ENCODE data around the gene SIGLECL1.

The SIGLECL1 gene

DNA sequence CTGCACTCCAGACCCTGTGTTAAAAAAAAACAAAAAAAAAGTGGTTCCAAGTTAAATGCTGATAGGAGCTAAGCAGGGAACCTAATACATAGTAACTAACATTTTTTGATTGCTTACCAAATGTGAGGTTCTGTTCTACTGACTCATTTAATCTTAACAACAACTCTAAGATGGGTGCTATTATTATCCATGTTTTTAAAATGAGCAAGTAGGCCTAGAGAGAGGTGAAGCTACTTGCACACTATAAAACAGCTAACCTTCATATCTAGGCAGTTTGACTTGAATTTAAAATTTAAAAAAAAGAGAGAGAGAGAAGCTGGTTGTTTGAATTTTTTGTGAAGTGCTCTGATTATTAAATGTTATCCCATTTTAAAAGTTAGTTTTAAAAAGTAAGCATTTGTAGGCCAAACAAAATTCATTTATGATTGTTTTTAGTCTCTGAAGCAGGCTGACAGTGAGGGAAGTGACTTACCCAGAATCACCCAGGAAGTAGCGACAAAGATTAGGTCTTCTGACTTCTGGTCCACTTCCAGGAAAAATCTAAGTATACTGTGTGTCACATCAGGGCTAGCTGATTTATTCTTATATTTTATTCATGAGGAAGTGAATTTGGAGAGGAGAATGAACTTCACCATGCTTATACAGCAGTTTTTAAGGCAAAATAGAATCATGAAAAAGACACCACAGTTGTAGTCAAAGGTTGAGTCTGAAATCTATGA is 2.4 kb downstream of the SIGLECL1 start:
- DNase-seq = no peak

DNA sequence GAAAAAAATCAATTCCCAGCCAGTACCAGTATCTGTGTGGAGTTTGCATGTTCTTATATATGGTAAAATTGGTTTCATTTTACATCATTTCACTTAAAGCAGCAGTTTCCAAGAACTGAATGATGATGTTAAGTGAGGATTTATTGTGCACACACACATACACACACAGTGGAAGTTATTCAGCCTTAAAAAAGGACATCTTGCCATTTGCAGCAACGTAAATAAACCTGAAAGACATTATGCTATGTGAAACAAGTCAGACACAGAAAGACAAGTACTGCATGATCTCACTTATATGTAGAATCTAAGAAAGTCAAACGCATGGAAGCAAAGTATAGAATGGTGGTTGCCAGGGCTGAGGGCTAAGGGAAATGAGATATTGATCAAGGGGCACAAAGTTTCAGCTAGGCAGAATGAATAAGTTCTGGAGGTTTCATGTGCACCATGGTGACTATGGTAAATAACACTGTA is 5.3 kb downstream of the SIGLECL1 start:
- no peak for DNase-seq

DNA sequence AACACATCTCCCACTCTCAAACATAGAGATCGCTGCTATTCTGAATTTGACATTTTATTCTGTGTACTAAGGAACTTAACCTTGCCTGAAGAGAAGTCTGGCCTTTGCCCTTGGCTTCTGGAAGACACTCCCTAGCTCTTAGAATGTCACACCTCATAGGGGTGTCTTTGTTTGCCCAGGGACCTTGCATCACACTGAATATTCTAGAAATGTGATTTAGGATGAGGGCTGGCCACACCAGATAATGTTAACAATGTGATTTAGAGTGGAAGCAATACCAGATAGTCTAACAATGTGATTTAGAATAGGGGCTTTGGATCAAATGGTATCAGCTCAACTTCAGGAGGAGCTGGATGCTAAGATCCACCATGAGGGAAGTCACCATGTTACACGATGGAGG is 6.6 kb downstream of the SIGLECL1 start:
- DNase-seq = no peak

DNA sequence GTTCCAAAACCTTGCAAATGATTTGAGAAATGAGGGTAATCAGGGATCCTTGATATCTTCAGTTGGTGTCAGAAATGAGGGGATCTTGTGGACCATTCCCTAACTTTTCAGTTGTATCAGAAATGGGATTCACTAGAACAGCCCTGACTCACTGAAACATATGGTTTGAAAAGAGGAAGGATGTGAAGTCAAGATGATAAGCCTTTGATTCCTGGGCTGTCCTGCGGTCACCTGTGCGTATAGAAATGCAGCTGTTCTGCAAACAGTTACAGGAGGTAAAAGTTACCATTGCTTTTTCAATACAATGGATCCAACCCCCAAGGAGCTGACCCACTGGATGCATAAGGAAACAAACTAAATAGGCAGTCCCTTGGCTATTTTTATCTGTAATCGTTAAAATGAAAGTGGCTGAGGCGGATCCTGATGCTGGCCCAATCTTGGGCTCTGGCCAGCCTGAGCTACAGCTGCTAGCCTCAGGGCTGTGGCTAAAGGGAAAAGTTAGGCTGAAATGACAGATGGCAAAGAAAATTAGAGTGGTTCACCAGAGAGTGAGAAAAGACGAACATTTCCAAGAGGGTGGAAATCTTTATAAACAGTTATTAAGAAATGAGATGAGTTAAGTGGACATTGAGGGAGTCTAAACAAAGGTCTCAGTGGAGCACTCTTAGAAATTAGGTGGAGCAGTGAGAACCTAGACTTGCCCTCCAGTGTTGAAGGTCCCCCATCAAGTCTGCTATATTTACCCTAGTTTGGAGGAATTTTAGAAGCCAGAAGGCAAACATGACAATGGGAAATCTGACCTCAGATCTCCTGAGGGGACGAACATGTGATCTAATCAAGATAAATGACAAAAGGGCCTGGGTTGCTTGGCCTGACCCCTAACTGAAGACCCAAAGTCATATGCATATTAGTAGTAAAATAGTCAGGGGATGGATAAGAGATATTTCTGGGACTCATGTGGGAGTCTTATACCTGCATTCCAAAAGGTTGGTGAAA is 7.6 kb downstream of the SIGLECL1 start:
- DNase-seq = no peak

DNA sequence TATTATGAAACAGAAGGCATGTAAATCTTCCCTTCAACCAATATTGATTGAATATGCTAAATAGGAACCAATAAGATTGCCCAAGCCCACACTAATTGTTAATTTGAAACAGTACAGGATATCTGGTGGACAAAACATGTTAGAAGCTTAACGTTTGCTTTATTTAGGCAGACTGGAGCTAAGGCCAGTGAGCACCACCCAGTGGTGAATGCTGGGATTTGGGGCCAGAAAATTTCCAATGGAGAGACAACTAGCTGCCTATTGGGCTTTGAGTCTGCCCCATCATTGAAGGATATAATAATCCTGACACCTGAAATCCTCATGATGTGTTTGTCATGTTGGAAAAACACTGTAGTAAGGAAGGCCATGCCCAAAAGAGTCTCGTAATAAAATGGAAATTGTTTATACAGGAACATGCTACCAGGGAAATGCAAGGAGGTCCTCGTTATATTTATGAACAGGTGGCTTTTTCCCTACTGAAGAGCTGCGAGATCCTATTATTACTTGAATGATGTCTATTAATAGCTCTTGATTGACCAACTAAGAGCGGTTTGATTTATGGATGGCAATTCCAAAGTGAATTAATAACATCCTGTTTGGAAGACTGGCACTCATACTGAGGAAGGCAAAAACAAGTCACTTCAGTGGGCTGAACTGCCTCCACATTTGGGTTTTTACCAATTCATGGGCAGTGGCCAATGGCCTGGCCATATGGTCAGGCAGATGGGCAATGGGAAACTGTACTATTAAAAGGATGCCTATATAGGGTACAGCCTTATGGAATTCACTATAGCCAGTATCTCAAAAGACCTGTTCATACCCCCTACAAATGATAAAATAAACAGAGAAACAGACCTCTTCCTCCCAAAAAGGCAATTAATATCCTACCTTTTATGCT is 8.7 kb downstream of the SIGLECL1 start:
- DNase-seq = no peak

DNA sequence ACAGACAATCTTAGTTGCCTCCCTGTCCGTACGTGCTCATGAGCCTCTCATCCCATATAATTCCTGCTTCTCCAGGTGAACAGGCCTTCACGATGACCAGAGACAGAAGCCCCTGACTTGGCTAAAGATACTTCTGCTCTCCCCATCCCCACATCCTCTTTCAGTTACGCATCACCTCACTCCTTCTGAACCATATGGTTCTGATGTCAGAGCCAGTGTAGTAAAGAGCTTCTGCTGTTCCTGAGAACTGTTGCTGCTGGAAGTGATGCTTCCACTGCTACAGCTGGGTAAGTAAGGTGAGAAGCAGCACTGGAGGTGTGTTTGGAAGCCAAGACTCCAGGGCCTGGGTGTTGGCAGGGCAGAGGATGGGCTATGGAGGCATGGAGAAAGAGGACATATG is 12.9 kb downstream of the SIGLECL1 start:
- no peak for DNase-seq

DNA sequence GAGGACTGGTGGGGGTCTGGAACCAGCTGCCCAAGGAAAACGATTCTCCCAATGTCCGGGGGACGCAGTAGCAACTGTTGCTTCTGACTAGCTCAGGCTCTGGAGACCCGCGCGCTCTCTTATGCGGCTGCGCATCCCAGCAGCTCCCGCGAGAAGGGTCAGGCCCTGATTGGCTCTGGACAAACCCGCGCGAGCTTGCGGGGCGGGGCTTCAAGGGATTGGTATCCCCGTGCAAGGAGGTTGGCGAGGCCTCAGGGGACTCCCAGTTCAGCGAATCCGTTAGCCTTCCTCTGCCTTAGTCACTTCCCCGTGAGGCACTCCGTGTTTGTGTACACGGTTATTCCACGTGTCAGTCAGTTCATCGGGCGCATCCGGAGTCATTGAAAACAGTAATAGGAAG is 20.2 kb downstream of the SIGLECL1 start:
- DNase-seq = no peak

DNA sequence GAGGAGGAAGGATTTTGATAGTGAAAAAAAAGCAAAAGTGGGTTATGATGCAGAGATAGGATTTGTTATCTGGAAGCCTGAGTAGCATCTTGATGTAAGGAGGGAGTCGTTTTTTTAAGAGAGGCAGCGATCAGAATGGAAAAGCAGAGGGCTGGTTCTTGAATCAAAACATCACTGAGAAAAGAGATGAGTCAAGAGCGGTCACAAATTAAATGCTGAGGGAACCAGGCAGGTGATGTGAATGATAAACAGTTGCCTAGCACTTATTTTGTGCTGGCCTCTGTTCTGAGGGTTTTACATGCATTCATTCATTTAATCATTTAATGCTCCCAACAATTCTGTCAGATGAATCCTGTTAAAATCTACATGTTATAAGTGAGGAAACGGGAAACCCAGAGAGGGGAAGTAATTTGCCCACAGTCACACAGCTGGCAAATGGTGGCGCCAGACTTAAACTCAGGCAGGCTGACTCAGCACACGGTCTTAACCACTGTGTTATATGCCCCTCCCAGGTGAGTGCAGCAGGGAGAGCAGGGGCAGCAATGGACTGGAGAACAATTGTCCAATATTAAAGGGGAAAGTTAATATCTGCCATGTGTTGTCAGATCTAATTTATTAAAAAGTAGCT is 21.4 kb downstream of the SIGLECL1 start:
- no peak for DNase-seq

DNA sequence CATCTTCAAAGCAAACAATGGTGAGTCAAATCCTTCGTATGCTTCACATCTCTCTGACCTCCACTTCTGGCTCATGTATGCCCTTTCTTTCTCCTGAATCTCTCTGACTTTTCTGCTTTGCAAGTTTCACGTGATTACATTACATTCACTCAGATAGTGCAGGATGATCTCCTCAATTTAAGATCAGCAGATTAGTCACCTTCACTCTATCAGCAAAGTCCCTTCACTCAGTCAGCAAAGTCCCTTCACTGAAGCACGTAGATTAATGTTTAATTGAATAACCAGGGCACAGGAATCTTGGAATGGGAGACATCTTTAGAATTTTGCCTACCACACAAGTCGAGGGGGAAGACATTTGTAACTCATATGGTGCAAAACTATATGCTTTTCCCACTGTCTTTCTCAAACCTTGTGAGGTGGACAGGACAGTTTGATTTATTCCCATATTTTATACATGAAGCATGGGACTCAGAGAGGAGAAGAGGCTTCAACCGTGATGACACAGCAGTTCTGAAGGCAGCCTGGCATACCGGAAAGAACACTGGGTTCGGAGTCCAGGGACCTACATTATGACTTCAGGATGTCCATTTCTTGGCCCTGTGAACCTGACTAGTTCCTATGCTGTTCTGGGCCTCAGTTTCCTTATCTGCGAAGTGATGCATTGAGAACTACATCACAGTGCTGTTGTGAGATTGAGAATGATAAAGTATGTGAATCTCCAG is 23.3 kb downstream of the SIGLECL1 start:
- DNase-seq = no peak

DNA sequence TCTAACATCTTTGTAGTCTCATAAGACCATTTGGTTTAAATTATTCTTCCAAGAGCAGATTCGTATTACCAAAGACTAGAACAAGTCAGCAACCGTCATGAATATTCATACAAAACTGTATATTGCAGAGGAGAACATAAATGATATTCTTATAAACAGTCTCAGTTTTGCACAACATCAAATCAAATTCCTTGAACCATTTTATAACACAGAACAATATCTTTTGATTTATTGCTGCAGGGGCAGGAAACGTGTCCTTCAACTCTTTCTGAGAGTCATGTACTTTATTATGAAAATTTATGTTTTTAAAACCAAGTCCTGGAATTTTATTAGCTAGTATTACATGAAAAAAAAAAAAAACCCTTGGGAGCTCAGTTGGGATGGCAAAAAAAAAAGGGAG is 26.2 kb downstream of the SIGLECL1 start:
- no peak for DNase-seq

DNA sequence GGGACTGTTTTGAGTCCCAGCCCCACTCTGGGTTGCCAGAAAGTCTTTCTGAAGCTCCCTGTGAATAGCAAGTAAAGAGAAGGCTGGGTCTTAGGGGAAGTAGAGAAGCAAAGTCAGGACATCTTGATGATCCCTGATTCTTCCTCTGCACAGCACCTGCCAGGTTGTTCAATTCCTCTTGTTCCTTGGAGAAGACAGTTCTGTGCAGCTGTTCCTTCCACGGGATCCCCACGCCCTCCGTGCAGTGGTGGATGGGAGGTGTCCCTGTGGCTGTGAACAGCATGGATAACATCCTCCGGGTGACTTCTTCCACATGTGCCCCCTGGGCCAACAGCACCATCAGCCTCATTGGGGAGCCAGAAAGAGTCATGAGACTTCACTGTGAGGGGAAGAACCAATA is 31.5 kb downstream of the SIGLECL1 start:
- DNase-seq = no peak

DNA sequence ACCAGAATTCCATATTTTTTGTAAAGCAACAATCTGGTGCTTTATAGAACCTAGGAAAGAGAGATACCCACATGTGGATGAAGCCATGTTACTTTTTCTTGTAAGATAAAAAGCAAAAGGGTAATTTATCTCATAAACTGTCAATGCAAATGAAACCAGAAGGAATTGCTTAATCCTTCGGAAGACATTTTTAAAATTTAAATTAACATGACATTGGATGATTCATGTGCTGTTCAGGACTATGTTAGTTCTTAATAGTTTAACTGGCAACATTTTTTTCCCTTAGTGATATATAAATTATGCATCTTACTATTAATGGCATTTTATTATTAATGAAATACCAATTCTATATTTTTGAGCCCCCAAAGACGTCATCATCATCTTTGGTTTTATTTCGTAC is 34.8 kb downstream of the SIGLECL1 start:
- DNase-seq = no peak

DNA sequence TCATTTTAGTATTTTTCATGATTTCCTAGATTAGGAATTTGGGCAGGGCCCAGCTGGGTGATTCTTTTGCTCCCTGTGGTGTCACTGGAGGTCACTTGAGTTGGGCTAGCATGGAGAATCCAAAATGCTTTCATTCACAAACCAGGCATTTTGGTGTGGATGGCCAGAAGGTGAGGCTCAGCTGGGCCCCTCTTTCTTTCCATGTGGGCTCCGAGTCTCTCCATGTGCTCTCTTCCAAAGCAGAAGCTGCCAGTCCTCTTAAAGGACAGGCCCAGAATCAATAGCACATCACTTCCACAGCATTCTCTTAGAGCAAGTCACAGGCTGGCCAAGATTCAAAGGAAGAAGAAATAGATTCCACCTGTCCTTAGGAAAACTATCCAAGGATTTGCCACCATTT is 38.8 kb downstream of the SIGLECL1 start:
- DNase-seq = no peak

DNA sequence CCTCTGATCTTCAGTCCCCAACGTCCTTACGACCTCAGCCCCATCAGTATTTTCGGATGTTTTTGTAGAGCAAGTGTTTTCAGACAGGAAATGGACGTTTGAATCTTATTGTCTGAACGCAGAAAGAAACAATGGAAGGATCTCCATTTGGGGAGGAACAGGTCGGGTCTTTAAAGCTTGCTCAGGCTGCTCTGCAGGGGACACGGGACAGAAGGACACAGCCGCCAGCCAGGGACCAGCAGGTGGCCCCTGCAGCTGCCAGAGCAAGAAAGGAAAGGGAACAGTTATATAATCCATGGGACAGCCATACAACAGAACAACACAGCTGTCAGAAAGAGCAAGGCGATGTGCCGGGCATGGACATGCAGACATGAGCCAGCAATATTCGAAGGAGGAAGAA is 42.1 kb downstream of the SIGLECL1 start:
- DNase-seq = no peak

DNA sequence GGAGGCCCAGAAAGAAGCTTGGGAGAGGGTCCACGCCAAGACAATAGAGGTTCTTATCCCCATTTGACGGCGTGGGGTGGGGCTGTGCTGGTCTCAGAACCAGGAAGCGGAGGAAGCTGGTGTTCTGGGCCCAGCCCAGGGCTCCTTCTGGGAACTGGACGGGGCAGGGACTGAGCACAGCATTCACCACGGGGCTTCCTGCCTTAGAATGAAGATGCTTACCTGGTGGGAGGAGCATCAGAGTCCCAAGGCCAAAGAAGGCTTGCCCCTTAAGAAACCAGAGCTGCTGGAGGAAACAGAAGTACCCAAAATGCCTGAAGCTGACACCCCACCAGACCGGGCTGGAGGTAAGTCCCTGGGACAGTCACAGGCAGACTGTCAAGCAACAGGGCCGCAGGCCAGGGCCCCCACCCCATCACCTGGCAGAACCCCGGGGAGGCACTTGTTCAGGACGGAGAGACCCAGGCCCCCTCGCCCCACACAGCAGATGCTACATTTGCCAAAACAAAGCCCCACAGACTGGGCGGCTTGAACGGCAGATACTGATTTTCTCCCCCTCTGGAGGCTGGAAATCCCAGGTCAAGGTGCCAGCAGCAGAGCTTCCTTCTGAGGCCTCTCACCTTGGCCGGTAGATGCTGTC is 42.8 kb downstream of the SIGLECL1 start:
- DNase-seq = no peak

DNA sequence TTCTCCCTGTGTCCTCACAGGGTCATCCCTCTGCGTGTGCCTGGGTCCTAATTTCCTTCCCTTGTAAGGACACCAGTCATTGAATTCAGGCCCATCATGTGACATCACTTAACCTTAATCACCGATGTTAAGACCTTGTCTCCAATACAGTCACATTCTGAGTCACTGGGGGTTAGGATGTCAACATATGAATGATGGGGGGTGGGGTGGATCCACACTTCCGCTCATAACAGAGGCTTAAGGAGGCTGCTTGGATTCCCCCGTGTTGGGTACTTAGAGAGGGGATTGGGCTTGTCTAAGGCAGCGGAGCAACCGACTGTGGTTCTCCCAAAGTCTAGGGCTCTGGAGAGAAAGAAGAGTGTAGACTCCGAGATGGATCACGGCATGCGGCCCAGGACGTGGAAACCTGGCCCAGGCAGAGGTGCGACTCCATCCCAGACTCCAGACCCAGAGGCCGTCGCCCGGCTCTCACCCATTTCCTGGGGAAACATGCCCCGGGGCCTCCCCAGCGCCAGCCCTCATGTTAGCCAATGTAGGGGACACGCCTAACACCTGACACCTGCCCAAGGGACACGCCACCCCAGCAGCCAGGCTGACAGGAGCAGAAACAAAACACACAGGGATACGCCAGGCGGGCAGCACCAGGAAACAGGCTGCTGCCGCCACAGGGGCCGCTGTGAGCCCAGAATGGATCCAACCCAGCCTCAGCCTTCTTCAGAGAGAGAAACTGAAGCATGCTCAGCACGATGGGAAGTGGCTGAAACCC is 43.5 kb downstream of the SIGLECL1 start:
- DNase-seq = no peak

DNA sequence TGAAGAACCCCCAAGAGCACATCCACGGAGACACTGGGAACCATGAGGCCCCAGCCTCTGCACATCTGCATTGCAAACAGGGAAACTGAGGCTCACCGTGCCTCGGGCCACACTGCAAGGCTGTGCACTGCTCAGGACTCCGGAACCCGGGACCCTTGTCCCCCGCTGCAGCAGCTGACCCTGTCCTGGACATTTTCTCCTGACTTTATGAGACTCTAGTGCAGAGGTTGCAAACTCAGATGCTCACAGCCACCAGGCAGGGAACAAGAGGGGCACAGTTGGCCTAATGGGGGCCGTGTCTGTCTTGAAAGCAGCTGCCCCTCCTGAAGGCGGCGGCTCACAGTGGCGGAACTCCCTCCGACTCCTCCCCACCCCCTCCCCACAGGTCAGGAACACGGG is 44.1 kb downstream of the SIGLECL1 start:
- DNase-seq = no peak

DNA sequence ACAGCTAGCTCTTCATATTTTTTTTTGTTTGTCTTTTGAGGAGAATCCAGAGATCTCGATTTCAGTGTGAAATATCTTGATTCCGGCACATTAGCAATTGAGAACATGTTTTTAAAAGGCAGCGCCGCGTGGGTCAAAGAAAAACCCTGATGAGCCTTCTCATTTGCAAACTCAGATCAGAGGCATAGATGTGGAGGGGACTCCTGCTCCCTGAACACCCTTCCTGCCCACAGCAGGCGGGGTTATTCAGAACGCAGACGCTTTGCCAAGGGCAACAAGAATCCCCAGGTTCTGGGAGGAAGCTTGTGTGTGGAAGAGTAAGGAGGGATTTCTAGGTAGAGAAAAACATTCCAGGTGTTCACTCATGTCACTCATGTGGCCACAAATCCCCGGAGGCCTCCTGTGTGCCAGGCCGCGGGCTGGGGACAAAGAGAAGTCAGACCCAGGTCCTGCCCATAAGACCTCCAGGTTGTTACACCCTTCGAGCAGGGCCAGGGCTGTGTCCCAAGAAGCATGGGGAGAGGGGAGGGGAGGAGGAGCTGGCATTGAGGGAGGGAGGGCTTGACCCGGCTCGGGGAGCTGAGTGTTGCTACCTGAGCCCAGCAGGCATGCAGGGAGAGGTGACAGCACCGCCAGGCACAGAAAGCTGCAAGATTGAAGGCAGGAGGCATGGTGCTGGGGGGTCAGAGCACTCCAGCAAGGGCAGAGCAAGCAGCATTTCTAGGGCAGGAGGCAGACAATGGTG is 44.7 kb downstream of the SIGLECL1 start:
- no peak for DNase-seq

DNA sequence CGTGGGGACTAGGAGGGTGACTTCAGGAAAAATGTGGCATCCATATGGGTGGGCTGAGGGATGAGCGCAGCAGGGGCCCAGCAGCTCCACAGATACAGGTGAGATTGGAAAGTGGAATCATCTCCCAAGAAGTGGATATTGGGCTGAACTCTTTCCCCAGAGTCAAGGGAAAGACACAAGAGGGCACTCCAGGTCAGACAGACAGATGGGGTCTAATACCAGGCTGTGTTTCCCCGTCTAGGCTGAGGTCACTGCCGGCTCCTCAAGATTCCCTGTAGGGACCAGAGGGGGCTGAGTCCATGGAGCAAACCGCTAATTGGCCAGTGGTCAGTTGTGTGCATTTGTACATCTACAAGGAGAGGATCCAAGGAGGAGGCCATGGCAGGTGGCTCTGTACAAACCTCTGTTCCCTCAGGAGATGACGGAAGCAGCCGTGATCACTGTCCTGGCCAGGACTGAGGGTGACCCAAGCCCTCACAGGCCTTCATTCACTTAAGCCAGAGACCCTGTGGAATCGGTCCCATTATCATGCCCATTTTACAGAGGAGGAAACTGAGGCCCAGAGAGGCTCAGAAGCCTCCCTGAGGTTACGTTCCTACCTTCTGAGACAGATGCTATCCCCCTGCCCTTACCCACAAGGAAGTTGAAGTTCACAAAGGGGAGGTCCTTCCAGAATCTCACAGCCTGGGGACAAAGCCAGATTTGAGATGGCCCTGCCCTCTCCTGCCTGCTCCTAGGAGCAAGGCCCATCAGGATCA is 45.6 kb downstream of the SIGLECL1 start:
- DNase-seq = no peak
